PC-3 (cell line): ENCODE data around the gene CNTNAP2. TPM values are rescaled to one million over a fixed set of nuclear protein-coding genes. Genes with fewer than 3 reads are reported as not detected.

Experiments used
- ATAC-seq: fragments of 200-7000 bp; cut with Tn5 transposase; 2 replicates; pipeline ENCODE4 v1.9.1; 2020; ENCODE audit warnings: mild to moderate bottlenecking, moderate library complexity
- BruUV-seq: library from RNA; stranded (reverse); fragments of 400-500 nt; replicated peaks from 2 replicates; lab custom pipeline; 2021; lab: Mats Ljungman, UMichigan
- CTCF ChIA-PET: fragments of 300-600 bp; sonication (Branson Sonifier 250); formaldehyde crosslinking; loops from one replicate; lab custom pipeline; 2022; ENCODE audit warnings: antibody characterized with exemption; lab: Charles Lee
- POLR2A ChIA-PET: fragments of 300-600 bp; sonication (Branson Sonifier 250); formaldehyde crosslinking; loops from one replicate; lab custom pipeline; 2022; ENCODE audit warnings: antibody characterized with exemption; ENCODE audit not compliant: unreplicated experiment; lab: Charles Lee
- DNase-seq: peaks from one replicate; pipeline ENCODE4 v3.0.0-alpha.2; 2015
- H2AFZ ChIP-seq: fragments of 300-600 bp; sonication (generic); 2 replicates; pipeline ENCODE4 v1.6.0; 2016; ENCODE audit warnings: antibody characterized with exemption, low read length
- H3F3A ChIP-seq: fragments of 300-600 bp; sonication (generic); one replicate; pipeline ENCODE4 v1.6.0; 2017; ENCODE audit warnings: antibody characterized with exemption, low read length, control low read depth, mild to moderate bottlenecking; ENCODE audit not compliant: unreplicated experiment
- H3K27ac ChIP-seq: fragments of 300-600 bp; sonication (generic); 2 replicates; pipeline ENCODE4 v1.5.1; 2016; ENCODE audit warnings: mild to moderate bottlenecking, low read length
- H3K27me3 ChIP-seq: fragments of 300-600 bp; sonication (generic); 2 replicates; pipeline ENCODE4 v1.6.1; 2016; ENCODE audit warnings: low read length, mixed read lengths
- H3K36me3 ChIP-seq: fragments of 300-600 bp; sonication (generic); 2 replicates; pipeline ENCODE4 v1.6.1; 2016; ENCODE audit warnings: low read depth, mixed run types, low read length, mixed read lengths
- H3K4me1 ChIP-seq: fragments of 300-600 bp; sonication (generic); 2 replicates; pipeline ENCODE4 v1.5.1; 2016; ENCODE audit warnings: low read length; ENCODE audit not compliant: insufficient read depth
- H3K4me2 ChIP-seq: fragments of 300-600 bp; sonication (generic); 2 replicates; pipeline ENCODE4 v1.6.0; 2016; ENCODE audit warnings: low read length
- H3K4me3 ChIP-seq: fragments of 300-600 bp; sonication (generic); 2 replicates; pipeline ENCODE4 v1.5.1; 2016; ENCODE audit warnings: mild to moderate bottlenecking, low read length, mixed read lengths
- H3K79me2 ChIP-seq: fragments of 300-600 bp; sonication (generic); 2 replicates; pipeline ENCODE4 v1.6.1; 2017; ENCODE audit warnings: low read length, mixed read lengths
- H3K9ac ChIP-seq: fragments of 300-600 bp; sonication (generic); 2 replicates; pipeline ENCODE4 v1.6.0; 2016; ENCODE audit warnings: mild to moderate bottlenecking, low read length
- H3K9me2 ChIP-seq: fragments of 300-600 bp; sonication (generic); replicated peaks from 2 replicates; pipeline ENCODE4 v1.6.1; 2016; ENCODE audit warnings: mixed run types, low read length, mixed read lengths
- H3K9me3 ChIP-seq: fragments of 300-600 bp; sonication (generic); 2 replicates; pipeline ENCODE4 v1.6.1; 2016; ENCODE audit warnings: low read length, mixed read lengths
- H4K20me1 ChIP-seq: fragments of 300-600 bp; sonication (generic); 2 replicates; pipeline ENCODE4 v1.6.1; 2016; ENCODE audit warnings: low read length, mixed read lengths
- CTCF ChIP-seq: fragments of 300-600 bp; sonication (generic); conservative IDR thresholded peaks from 2 replicates; pipeline ENCODE4 v1.5.1; 2017; ENCODE audit warnings: antibody characterized with exemption, low read depth, mild to moderate bottlenecking, low read length
- EZH2 ChIP-seq: fragments of 300-600 bp; sonication (generic); IDR thresholded peaks from one replicate; pipeline ENCODE4 v1.6.1; 2017; ENCODE audit warnings: antibody characterized with exemption, mild to moderate bottlenecking, low read length; ENCODE audit not compliant: unreplicated experiment
- EZH2phosphoT487 ChIP-seq: fragments of 300-600 bp; sonication (generic); IDR thresholded peaks from 2 replicates; pipeline ENCODE4 v1.6.1; 2018; ENCODE audit warnings: mild to moderate bottlenecking, antibody characterized with exemption, low read length, borderline replicate concordance
- intact Hi-C: fragments of 100-400 bp; cut with micrococcal nuclease; formaldehyde crosslinking; loops from 2 replicates; pipeline ENCODE4 v1.9.0; 2023
- total RNA-seq: library from RNA; depleted of rRNA; stranded (reverse); fragments of >200 nt; gene quantifications from 2 replicates; pipeline ENCODE4 v1.2.3, GENCODE V29; 2014

The CNTNAP2 gene
- total RNA-seq, 1 experiment from 2014 or later: 1.5 TPM

- peak overlapping the region; percentile 81 for H2AFZ ChIP-seq
- TF ChIP-seq CTCF: peak; percentile 90
- TF ChIP-seq EZH2phosphoT487: no peak
- no peaks in the 10 kb centered on the region for H4K20me1 ChIP-seq
- H3K9me3 ChIP-seq: no peaks in the 10 kb centered on the region
- no peaks in the 10 kb centered on the region for H3K4me1 ChIP-seq
- ChIA-PET POLR2A (no interaction called here), CTCF (interaction anchor here (0.6 to 1.2 kb wide), 3 partner anchors 20 to 828 kb away, joined by 3 to 5 read pairs (median 4); no protein-coding TSS in a partner anchor)
- H3K9me2 ChIP-seq: no peaks in the 10 kb centered on the region
- H3K36me3 ChIP-seq: no peaks in the 10 kb centered on the region
- H3K27ac ChIP-seq: no peak overlapping the region
- DNase-seq: peak; percentile 60
- H3K4me2 ChIP-seq: peak overlapping the region; percentile 84
- no TSS peak for BruUV-seq
- H3F3A ChIP-seq: no peaks in the 10 kb centered on the region
- no peak overlapping the region for H3K9ac ChIP-seq
- peaks cover 22% of the 10 kb centered on the region for H3K27me3 ChIP-seq
- H3K4me3 ChIP-seq: peak overlapping the region; percentile 63
- intact Hi-C loops: no loop called here
- peak; percentile 89 for ATAC-seq
- H3K79me2 ChIP-seq: no peaks in the 10 kb centered on the region
Measured at GRCh38 chr7:148262721-148263229, 2146.2 kb downstream of the CNTNAP2 start.

- ChIA-PET CTCF (interaction anchor here (0.6 to 1.0 kb wide), 6 partner anchors 15 to 1082 kb away, joined by 3 to 7 read pairs (median 4); no protein-coding TSS in a partner anchor), POLR2A (interaction anchor here (0.6 kb wide), 1 partner anchor 230 kb away, joined by 4 read pairs; no protein-coding TSS in a partner anchor)
- Histone ChIP-seq H3K79me2 (no peaks in the 10 kb centered on the region), H3K36me3 (no peaks in the 10 kb centered on the region), H4K20me1 (no peaks in the 10 kb centered on the region), H3K27me3 (peaks cover 29% of the 10 kb centered on the region), H3K9ac (no peak overlapping the region), H3K9me3 (no peaks in the 10 kb centered on the region), H2AFZ (no peak overlapping the region), H3F3A (no peaks in the 10 kb centered on the region), H3K9me2 (no peaks in the 10 kb centered on the region), H3K27ac (no peak overlapping the region), H3K4me1 (no peaks in the 10 kb centered on the region), H3K4me2 (no peak overlapping the region), H3K4me3 (no peak overlapping the region)
- peak; percentile 72 for TF ChIP-seq CTCF
- TF ChIP-seq EZH2phosphoT487: no peak
- DNase-seq (peak; percentile 69), ATAC-seq (peak; percentile 49)
- BruUV-seq: no TSS peak
- intact Hi-C loops: loop anchor here (1.0 to 5.0 kb wide), 4 partner anchors 220 to 702 kb away; no protein-coding TSS in a partner anchor
Measured at GRCh38 chr7:148264933-148265557, 2148.4 kb downstream of the CNTNAP2 start.

GRCh38 chr7:148265896-148266295, 2149.3 kb downstream of the CNTNAP2 start:
- no peak for ATAC-seq
- Histone ChIP-seq H3K36me3 (no peaks in the 10 kb centered on the region), H3K4me3 (no peak overlapping the region), H3K79me2 (no peaks in the 10 kb centered on the region), H3K27me3 (peaks cover 37% of the 10 kb centered on the region), H3K4me1 (no peaks in the 10 kb centered on the region), H4K20me1 (no peaks in the 10 kb centered on the region), H2AFZ (no peak overlapping the region), H3F3A (no peaks in the 10 kb centered on the region), H3K9ac (no peak overlapping the region), H3K9me3 (no peaks in the 10 kb centered on the region), H3K27ac (no peak overlapping the region), H3K9me2 (no peaks in the 10 kb centered on the region), H3K4me2 (no peak overlapping the region)
- intact Hi-C loops: loop anchor here (1.0 to 5.0 kb wide), 4 partner anchors 219 to 701 kb away; no protein-coding TSS in a partner anchor
- ChIA-PET CTCF (no interaction called here), POLR2A (no interaction called here)
- no peak for DNase-seq
- TF ChIP-seq EZH2phosphoT487 (no peak), EZH2 (no peak), CTCF (no peak)
- BruUV-seq: no TSS peak
